DND-41 (cell line): ENCODE results near the gene TRIB2.

Experiments
- ATAC-seq: fragments of 200-7000 bp; cut with Tn5 transposase; 3 replicates; pipeline ENCODE4 v1.9.1; 2021; ENCODE audit warnings: low read depth; ENCODE audit not compliant: insufficient read depth
- DNase-seq: peaks from one replicate; pipeline ENCODE4 v3.0.0-alpha.2; 2020
- H2AFZ ChIP-seq: 2 replicates; pipeline ENCODE4 v1.6.0; 2012; ENCODE audit warnings: low read depth, low read length
- H3K27ac ChIP-seq: 2 replicates; pipeline ENCODE4 v1.5.1; 2012; ENCODE audit warnings: low read length, inconsistent platforms
- H3K27me3 ChIP-seq: fragments of 200-600 bp; sonication (generic); 2 replicates; pipeline ENCODE4 v1.6.0; 2012; ENCODE audit warnings: low read length, mild to moderate bottlenecking, inconsistent platforms; ENCODE audit not compliant: insufficient read depth, poor library complexity
- H3K36me3 ChIP-seq: 2 replicates; pipeline ENCODE4 v1.5.1; 2012; ENCODE audit warnings: low read length, inconsistent platforms; ENCODE audit not compliant: insufficient read depth
- H3K4me1 ChIP-seq: 2 replicates; pipeline ENCODE4 v1.5.1; 2012; ENCODE audit warnings: mild to moderate bottlenecking, low read length; ENCODE audit not compliant: insufficient read depth
- H3K4me2 ChIP-seq: 2 replicates; pipeline ENCODE4 v1.6.0; 2012; ENCODE audit warnings: mild to moderate bottlenecking, moderate library complexity, low read length, inconsistent platforms; ENCODE audit not compliant: insufficient read depth
- H3K4me3 ChIP-seq, 2 experiments: fragments of 200-600 bp in 1 of 2; shearing (Covaris generic) in 1 of 2; 2 replicates each; pipeline ENCODE4 v1.5.1; 2012 to 2016; ENCODE audit warnings: inconsistent platforms in 2 of 2, low read length in 2 of 2, mild to moderate bottlenecking in 2 of 2, low read depth in 1 of 2, moderate library complexity in 1 of 2
- H3K79me2 ChIP-seq: 2 replicates; pipeline ENCODE4 v1.6.0; 2012; ENCODE audit warnings: low read length, inconsistent platforms; ENCODE audit not compliant: insufficient read depth
- H3K9ac ChIP-seq: 2 replicates; pipeline ENCODE4 v1.6.0; 2012; ENCODE audit warnings: low read depth, mild to moderate bottlenecking, inconsistent platforms, low read length, moderate library complexity
- H3K9me3 ChIP-seq: 2 replicates; pipeline ENCODE4 v1.5.1; 2012; ENCODE audit warnings: low read length, moderate library complexity, mild to moderate bottlenecking, inconsistent platforms; ENCODE audit not compliant: insufficient read depth, severe bottlenecking
- H4K20me1 ChIP-seq: 2 replicates; pipeline ENCODE4 v1.6.0; 2012; ENCODE audit warnings: low read length; ENCODE audit not compliant: insufficient read depth
- CTCF ChIP-seq: IDR thresholded peaks from 2 replicates; pipeline ENCODE4 v1.5.1; 2012; ENCODE audit warnings: borderline replicate concordance, low read length, moderate library complexity, mild to moderate bottlenecking; ENCODE audit not compliant: poor library complexity, severe bottlenecking; ENCODE audit errors: extremely low read depth
- EZH2 ChIP-seq: IDR thresholded peaks from 3 replicates; pipeline ENCODE4 v1.6.1; 2012; ENCODE audit warnings: borderline replicate concordance, low read depth, mild to moderate bottlenecking, moderate library complexity, low read length, inconsistent platforms; ENCODE audit not compliant: severe bottlenecking

TRIB2 gene

GRCh38 chr2:12769492-12770105, 52.9 kb downstream of the TRIB2 start:
- H3K9me3 ChIP-seq: no peaks in the 10 kb centered on the region
- H3K9ac ChIP-seq: no peak overlapping the region
- H3K4me3 ChIP-seq: no peak overlapping the region
- no peak for TF ChIP-seq CTCF
- no peak for TF ChIP-seq EZH2
- no peaks in the 10 kb centered on the region for H3K36me3 ChIP-seq
- no peak overlapping the region for H3K27ac ChIP-seq
- peak; percentile 34 for DNase-seq
- H4K20me1 ChIP-seq: no peaks in the 10 kb centered on the region
- no peaks in the 10 kb centered on the region for H3K4me1 ChIP-seq
- no peaks in the 10 kb centered on the region for H3K79me2 ChIP-seq
- peak overlapping the region; percentile 27; the same call in 1 of the 2 replicates for H2AFZ ChIP-seq
- H3K4me2 ChIP-seq: no peak overlapping the region
- ATAC-seq: peak; percentile 66
- no peaks in the 10 kb centered on the region for H3K27me3 ChIP-seq

GRCh38 chr2:12770300-12770968, 53.7 kb downstream of the TRIB2 start:
- H3K4me3 ChIP-seq: no peak overlapping the region
- no peak for TF ChIP-seq EZH2
- TF ChIP-seq CTCF: no peak
- no peak overlapping the region for H3K27ac ChIP-seq
- no peak for DNase-seq
- no peak for ATAC-seq
- no peak overlapping the region for H3K9ac ChIP-seq
- H3K79me2 ChIP-seq: no peaks in the 10 kb centered on the region
- H3K27me3 ChIP-seq: no peaks in the 10 kb centered on the region
- H2AFZ ChIP-seq: no peak overlapping the region
- no peaks in the 10 kb centered on the region for H3K4me1 ChIP-seq
- no peaks in the 10 kb centered on the region for H3K9me3 ChIP-seq
- no peaks in the 10 kb centered on the region for H4K20me1 ChIP-seq
- no peak overlapping the region for H3K4me2 ChIP-seq
- no peaks in the 10 kb centered on the region for H3K36me3 ChIP-seq

- Histone ChIP-seq H3K4me1 (no peaks in the 10 kb centered on the region), H3K36me3 (no peaks in the 10 kb centered on the region), H3K4me2 (no peak overlapping the region), H3K27ac (no peak overlapping the region), H3K9me3 (no peaks in the 10 kb centered on the region), H4K20me1 (no peaks in the 10 kb centered on the region), H3K4me3 (no peak overlapping the region), H2AFZ (no peak overlapping the region), H3K79me2 (no peaks in the 10 kb centered on the region), H3K27me3 (no peaks in the 10 kb centered on the region), H3K9ac (no peak overlapping the region)
- DNase-seq (no peak), ATAC-seq (no peak)
- no peak for TF ChIP-seq CTCF
- no peak for TF ChIP-seq EZH2
Measured at GRCh38 chr2:12771154-12771553, 54.4 kb downstream of the TRIB2 start.
